Epithelial cell of esophagus (primary cell): Measurements from ENCODE around the gene GALNTL6.

ENCODE experiments used
- DNase-seq: peaks from one replicate; pipeline ENCODE4 v3.0.0; 2010; ENCODE audit warnings: low read depth
- H3K4me3 ChIP-seq: 2 replicates; pipeline ENCODE4 v1.5.1; 2011; ENCODE audit warnings: mild to moderate bottlenecking, low read length, control low read depth
- CTCF ChIP-seq: IDR thresholded peaks from 2 replicates; pipeline ENCODE4 v1.5.1; 2011; ENCODE audit warnings: low read depth, mild to moderate bottlenecking, low read length, control low read depth, inconsistent platforms; ENCODE audit not compliant: insufficient read depth; ENCODE audit errors: missing control alignments

The GALNTL6 gene

GRCh38 chr4:172822331-172822730, 1009.1 kb downstream of the GALNTL6 start:
- TF ChIP-seq CTCF: no peak
- DNase-seq: no peak
- H3K4me3 ChIP-seq: no peak overlapping the region

GRCh38 chr4:172826346-172826745, 1013.1 kb downstream of the GALNTL6 start:
- no peak for DNase-seq
- TF ChIP-seq CTCF: no peak
- no peak overlapping the region for H3K4me3 ChIP-seq

- TF ChIP-seq CTCF: no peak
- no peak overlapping the region for H3K4me3 ChIP-seq
- no peak for DNase-seq
These were observed 1013.7 kb downstream of the GALNTL6 start for GRCh38 chr4:172826861-172827260.

GRCh38 chr4:172830295-172830764, 1017.1 kb downstream of the GALNTL6 start:
- DNase-seq: peak; percentile 5
- peak; percentile 45 for TF ChIP-seq CTCF
- no peak overlapping the region for H3K4me3 ChIP-seq

- DNase-seq: no peak
- H3K4me3 ChIP-seq: no peak overlapping the region
- no peak for TF ChIP-seq CTCF
These were observed 1023.5 kb downstream of the GALNTL6 start for GRCh38 chr4:172836661-172837060.

GRCh38 chr4:172838111-172838510, 1024.9 kb downstream of the GALNTL6 start:
- TF ChIP-seq CTCF: no peak
- no peak for DNase-seq
- no peak overlapping the region for H3K4me3 ChIP-seq

GRCh38 chr4:172838943-172839342, 1025.7 kb downstream of the GALNTL6 start:
- no peak overlapping the region for H3K4me3 ChIP-seq
- no peak for TF ChIP-seq CTCF
- DNase-seq: no peak
